Uterus (tissue), 4 donors: ENCODE measurements around the gene SAFB. TPM values are rescaled to one million over a fixed set of nuclear protein-coding genes. Genes with fewer than 3 reads are reported as not detected.
"Not testable (repeated sequence)": the region's sequence is repeated elsewhere in the genome, so short reads cannot be mapped to it uniquely, and the experiment has no call there.

Source experiments
- DNase-seq, 2 donors: peaks; one replicate each; pipeline ENCODE4 v3.0.0-alpha.2; 2019 to 2020
- H3K27ac ChIP-seq, 2 donors: fragments of 200-600 bp; sonication (generic); 1 replicate in 1 of 2; 2 replicates in 1 of 2; pipeline ENCODE4 v1.5.1; 2016 to 2018
- H3K27me3 ChIP-seq, 2 donors: fragments of 200-600 bp; sonication (generic); one replicate each; pipeline ENCODE4 v1.5.1; 2018 to 2019; ENCODE audit warnings: control low read depth in 1 of 2
- H3K36me3 ChIP-seq, 2 donors: fragments of 200-600 bp; sonication (generic); one replicate each; pipeline ENCODE4 v1.5.1; 2019; ENCODE audit warnings: control low read depth in 1 of 2
- H3K4me1 ChIP-seq, 2 donors: fragments of 200-600 bp; sonication (generic); one replicate each; pipeline ENCODE4 v1.5.1; 2018 to 2019; ENCODE audit warnings: control low read depth in 1 of 2
- H3K4me3 ChIP-seq, 2 donors: fragments of 200-600 bp; sonication (generic); 1 replicate in 1 of 2; 2 replicates in 1 of 2; pipeline ENCODE4 v1.5.1; 2018 to 2019; ENCODE audit warnings: mild to moderate bottlenecking in 1 of 2
- H3K9me3 ChIP-seq, 2 donors: fragments of 200-600 bp; sonication (generic); one replicate each; pipeline ENCODE4 v1.5.1; 2019; ENCODE audit warnings: control low read depth in 1 of 2
- POLR2A ChIP-seq, 2 donors: fragments of 450-650 bp; IDR thresholded peaks; one replicate each; pipeline ENCODE4 v1.6.1; 2016; ENCODE audit warnings: antibody characterized with exemption in 2 of 2, mild to moderate bottlenecking in 1 of 2, moderate library complexity in 1 of 2
- intact Hi-C: fragments of 100-400 bp; cut with DNase I; formaldehyde crosslinking; loops from one replicate; pipeline ENCODE4 v1.15.1; 2023; ENCODE audit warnings: low total_unique reads
- total RNA-seq, 4 donors: library from RNA; depleted of rRNA in 3 of 4; stranded (reverse); fragments of >200 nt in 3 of 4; gene quantifications; one replicate each; pipeline versions ENCODE4 v1.1.0 to v1.2.4, GENCODE V29; 2014 to 2023
- TF ChIP-seq, protein P1 (sequence below), 4 experiments: fragments of 200-600 bp in 2 of 4; fragments of 450-650 bp in 2 of 4; sonication (generic) in 2 of 4; IDR thresholded peaks; one replicate each; pipeline ENCODE4 v1.5.1; 2016 to 2019; ENCODE audit warnings: antibody characterized with exemption in 4 of 4, mild to moderate bottlenecking in 2 of 4, moderate library complexity in 1 of 4
- donor health status: DM: yes; HTN: yes; CAD: no.

The SAFB gene
- total RNA-seq, 4 donors from 2014 or later, result 35.9 to 129 (median 97.4) TPM

DNA sequence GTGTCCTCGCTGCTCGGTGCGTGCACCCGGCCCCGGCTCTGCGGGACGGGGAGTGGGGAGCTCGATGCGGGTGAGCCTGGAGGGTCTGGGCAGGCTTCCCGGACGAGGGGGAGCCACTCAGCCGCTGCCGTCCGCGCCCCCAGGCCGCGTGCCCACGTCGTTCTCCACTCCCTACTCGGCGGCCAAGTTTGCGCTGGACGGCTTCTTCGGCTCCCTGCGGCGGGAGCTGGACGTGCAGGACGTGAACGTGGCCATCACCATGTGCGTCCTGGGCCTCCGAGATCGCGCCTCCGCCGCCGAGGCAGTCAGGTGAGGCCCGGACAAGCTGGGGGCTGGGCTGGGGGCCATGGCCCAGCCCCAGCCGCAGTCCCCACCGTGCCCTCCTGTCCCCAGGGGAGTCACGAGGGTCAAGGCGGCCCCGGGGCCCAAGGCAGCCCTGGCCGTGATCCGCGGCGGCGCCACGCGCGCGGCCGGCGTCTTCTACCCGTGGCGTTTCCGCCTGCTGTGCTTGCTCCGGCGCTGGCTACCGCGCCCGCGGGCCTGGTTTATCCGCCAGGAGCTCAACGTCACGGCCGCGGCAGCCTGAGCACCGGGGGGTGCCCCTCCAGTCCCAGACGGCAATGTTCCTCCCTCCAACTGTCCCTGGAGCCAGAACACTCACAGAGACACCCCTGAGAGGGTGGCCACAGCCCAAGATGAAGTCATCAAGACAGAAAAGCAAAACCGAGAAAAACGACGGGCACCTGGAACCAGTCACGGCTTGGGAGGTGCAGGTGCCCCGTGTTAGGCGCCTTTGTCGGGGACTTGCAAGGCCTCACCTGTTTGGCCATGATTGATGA, 64.7 kb downstream of the SAFB start:
- DNase-seq, result no peak
- Histone ChIP-seq H3K27me3 (no peaks in the 10 kb centered on the region), H3K4me1 (peaks cover 0 to 6% of the 10 kb centered on the region in 2 donors), H3K36me3 (no peaks in the 10 kb centered on the region), H3K27ac (peak overlapping the region; percentile 56 to 78), H3K9me3 (no peaks in the 10 kb centered on the region), H3K4me3 (peak overlapping the region; percentile 37 to 48)
- intact Hi-C loops, result no loop called here
- TF ChIP-seq, protein P1, sequence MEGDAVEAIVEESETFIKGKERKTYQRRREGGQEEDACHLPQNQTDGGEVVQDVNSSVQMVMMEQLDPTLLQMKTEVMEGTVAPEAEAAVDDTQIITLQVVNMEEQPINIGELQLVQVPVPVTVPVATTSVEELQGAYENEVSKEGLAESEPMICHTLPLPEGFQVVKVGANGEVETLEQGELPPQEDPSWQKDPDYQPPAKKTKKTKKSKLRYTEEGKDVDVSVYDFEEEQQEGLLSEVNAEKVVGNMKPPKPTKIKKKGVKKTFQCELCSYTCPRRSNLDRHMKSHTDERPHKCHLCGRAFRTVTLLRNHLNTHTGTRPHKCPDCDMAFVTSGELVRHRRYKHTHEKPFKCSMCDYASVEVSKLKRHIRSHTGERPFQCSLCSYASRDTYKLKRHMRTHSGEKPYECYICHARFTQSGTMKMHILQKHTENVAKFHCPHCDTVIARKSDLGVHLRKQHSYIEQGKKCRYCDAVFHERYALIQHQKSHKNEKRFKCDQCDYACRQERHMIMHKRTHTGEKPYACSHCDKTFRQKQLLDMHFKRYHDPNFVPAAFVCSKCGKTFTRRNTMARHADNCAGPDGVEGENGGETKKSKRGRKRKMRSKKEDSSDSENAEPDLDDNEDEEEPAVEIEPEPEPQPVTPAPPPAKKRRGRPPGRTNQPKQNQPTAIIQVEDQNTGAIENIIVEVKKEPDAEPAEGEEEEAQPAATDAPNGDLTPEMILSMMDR (IDR thresholded peaks at IDR 0.05), result no peak
- TF ChIP-seq POLR2A (IDR thresholded peaks at IDR 0.05), result no peak

DNA sequence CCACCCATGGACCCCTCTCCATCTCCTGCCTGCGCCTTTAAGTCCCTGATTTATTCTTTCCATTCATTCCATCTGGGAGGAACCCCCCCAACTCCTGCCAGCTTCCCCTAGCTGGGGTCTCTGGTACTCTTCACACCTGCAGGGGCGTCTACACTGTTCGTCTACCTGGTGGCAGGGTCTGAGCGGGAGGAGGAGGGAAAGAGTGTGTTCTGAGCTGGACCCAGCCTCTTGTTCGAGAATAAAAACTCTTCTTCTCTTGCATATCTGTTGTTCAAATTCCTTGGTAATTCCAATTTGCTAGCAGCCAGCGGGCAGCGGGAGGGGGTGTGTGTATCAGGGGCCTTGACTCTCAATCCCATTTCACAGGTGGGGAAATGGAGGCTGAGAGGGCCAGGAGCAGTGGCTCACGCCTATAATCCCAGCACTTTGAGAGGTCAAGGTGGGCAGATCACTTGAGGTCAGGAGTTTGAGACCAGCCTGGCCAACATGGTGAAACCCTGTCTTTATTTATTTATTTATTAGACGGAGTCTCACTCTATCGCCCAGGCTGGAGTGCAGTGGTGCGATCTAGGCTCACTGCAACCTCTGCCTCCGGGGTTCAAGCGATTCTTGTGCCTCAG, 65.5 kb downstream of the SAFB start:
- not testable (repeated sequence) for H3K4me1 ChIP-seq, H3K27ac ChIP-seq

DNA sequence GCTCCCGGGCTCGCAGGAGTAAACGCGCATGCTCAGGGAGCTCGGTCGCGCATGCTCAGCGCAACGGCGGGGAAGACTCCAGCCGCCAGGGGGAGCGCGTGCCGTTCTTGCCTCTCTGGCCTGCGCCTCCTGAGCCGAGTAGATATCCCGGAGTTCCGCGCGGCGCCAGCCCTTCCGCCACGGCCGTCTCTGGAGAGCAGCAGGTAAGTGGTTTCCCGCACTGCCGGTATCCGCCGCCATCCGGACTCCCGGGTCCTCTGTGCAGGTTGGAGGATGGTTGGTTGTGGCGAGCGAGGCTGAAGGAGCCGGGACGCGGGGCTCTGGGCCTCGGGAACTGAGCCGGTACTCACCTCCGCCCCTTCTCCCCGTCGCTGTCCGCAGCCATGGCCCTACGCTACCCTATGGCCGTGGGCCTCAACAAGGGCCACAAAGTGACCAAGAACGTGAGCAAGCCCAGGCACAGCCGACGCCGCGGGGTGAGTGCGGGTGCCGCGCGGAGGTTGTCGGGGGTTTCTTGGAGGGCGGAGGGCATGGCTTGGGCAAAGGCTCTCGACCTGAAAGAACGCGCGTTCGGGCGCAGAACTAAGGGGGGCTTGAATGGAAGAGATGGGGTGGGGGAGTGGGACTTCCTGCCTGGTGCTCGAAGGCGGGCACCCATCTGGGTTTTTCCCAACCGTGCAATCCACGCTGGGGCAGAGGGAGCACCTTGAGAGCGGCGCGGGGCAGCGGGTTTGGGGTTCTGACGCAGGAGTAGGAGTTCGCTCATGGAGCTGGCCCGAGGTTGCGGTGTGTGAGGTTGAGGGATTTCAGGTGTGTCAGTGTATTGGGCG, 67.5 kb downstream of the SAFB start, which contains the start of gene RPL36:
Gene RPL36 (plus strand): TSS at position 171 of the 830 bp plus-strand sequence. CDS start 213 bp downstream, at position 384.
- DNase-seq, result peak; percentile 97 to 99
- H3K4me1 ChIP-seq, result peaks cover 0 to 6% of the 10 kb centered on the region in 2 donors
- H3K9me3 ChIP-seq, result no peaks in the 10 kb centered on the region
- peak; percentile 64 to 90 for TF ChIP-seq POLR2A (IDR thresholded peaks at IDR 0.05)
- TF ChIP-seq, protein P1 (IDR thresholded peaks at IDR 0.05), result peak; percentile 97 to 99 (median 98)
- no peaks in the 10 kb centered on the region for H3K36me3 ChIP-seq
- intact Hi-C loops, result no loop called here
- H3K27ac ChIP-seq, result peak within 1 kb of the TSS; percentile 89 to 90
- no peaks in the 10 kb centered on the region for H3K27me3 ChIP-seq
- peak within 1 kb of the TSS; percentile 55 to 62 for H3K4me3 ChIP-seq

More for the DNA sequence above, 65.5 kb downstream of the SAFB start:
- DNase-seq, H3K4me3 ChIP-seq, H3K36me3 ChIP-seq, intact Hi-C loops, H3K27me3 ChIP-seq, H3K9me3 ChIP-seq: not testable (repeated sequence)

DNA sequence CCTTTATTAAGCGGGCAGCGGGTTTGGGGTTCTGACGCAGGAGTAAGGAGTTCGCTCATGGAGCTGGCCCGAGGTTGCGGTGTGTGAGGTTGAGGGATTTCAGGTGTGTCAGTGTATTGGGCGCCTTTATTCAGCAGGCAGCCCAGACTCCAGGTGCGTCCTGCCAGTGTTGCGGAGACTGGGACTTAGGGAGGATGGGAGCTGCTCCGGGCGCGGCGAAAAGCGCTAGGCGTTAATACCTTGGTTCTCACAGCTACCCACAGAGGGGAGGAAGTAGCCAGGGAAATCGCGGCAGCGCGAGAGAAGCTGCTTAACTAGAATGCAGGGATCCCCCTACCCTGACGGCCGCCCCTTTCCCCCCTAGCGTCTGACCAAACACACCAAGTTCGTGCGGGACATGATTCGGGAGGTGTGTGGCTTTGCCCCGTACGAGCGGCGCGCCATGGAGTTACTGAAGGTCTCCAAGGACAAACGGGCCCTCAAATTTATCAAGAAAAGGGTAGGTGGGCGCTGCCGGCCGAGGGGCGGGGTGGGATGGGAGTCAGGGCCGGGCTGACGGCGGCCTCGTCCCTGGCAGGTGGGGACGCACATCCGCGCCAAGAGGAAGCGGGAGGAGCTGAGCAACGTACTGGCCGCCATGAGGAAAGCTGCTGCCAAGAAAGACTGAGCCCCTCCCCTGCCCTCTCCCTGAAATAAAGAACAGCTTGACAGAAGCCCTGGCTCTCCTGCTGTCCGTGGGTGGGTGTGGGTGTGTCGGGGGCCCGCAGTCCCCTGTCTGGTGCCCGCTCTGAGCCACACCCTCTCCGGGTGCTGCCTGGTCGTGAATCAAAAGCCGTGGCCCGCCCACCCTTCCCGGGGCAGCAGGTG, 68.3 kb downstream of the SAFB start:
- H3K9me3 ChIP-seq, result no peaks in the 10 kb centered on the region
- peak overlapping the region; percentile 55 to 62 for H3K4me3 ChIP-seq
- TF ChIP-seq, protein P1 (IDR thresholded peaks at IDR 0.05), result no peak
- TF ChIP-seq POLR2A (IDR thresholded peaks at IDR 0.05), result no peak
- H3K27ac ChIP-seq, result peak overlapping the region; percentile 89 to 90
- H3K4me1 ChIP-seq, result peaks cover 0 to 6% of the 10 kb centered on the region in 2 donors
- intact Hi-C loops, result no loop called here
- DNase-seq, result peak; percentile 68 to 77
- H3K27me3 ChIP-seq, result no peaks in the 10 kb centered on the region
- no peaks in the 10 kb centered on the region for H3K36me3 ChIP-seq
